Sigmoid colon (tissue), 4 donors: ENCODE measurements around the gene GOSR1.

Experiments
- EP300 ChIP-seq, 4 donors: sonication (generic); formaldehyde crosslinking; IDR thresholded peaks; one replicate each; pipeline ENCODE4 v1.6.1; 2017; ENCODE audit warnings: antibody characterized with exemption in 4 of 4
- POLR2A ChIP-seq, 2 donors: fragments of 450-650 bp; IDR thresholded peaks; one replicate each; pipeline ENCODE4 v1.6.1; 2016; ENCODE audit warnings: antibody characterized with exemption in 2 of 2, mild to moderate bottlenecking in 2 of 2, moderate library complexity in 2 of 2
- POLR2AphosphoS5 ChIP-seq, 4 donors: sonication (generic); formaldehyde crosslinking; IDR thresholded peaks; one replicate each; pipeline ENCODE4 v1.6.1; 2017; ENCODE audit warnings: antibody characterized with exemption in 4 of 4
- TF ChIP-seq, protein P1 (sequence below), 4 experiments: fragments of 450-650 bp in 3 of 4; fragments of 200-600 bp in 1 of 4; IDR thresholded peaks; one replicate each; pipeline ENCODE4 v1.5.1; 2016 to 2019; ENCODE audit warnings: antibody characterized with exemption in 4 of 4, mild to moderate bottlenecking in 3 of 4, moderate library complexity in 2 of 4

DNA sequence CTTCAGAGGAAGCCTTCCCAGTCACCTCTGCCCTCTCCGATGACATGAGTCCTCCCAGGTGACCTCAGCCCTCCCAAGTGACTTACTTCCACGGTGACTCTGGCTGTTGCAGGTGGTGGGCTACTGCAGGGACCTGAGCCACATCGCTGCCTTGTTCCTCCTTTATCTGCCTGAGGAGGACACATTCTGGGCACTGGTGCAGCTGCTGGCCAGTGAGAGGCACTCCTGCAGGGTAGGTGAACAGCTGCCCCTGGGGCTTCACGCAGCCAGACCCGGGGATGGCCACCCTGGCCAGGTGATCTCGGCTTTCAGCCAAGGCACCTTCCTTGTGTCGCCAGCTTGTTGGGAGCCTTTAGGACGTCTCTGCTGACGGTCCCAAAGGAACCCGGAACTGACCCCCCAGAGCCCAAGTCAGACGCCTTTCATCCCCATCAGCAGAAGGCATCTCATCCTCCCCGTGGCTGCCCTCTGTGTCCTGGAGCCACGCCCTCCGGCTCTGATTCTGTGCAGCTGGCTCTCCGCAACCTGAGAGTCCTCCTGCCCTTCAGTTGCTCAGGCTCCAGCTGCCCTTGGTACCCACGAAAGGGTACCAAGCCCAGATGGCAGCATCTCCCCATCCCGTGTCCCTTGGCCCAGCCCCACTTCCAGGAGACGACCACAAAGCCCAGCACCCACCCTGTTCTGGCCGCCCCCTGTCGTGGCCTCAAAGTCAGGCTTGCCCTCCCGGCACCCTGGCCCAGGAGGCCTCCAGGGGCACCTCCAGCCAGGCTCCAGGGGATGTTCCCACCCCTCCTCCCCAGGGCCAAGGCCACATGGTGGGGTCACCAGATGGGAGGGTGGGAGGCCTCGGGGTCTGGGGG lies 81.7 kb downstream of the GOSR1 start:
- TF ChIP-seq, protein P1, sequence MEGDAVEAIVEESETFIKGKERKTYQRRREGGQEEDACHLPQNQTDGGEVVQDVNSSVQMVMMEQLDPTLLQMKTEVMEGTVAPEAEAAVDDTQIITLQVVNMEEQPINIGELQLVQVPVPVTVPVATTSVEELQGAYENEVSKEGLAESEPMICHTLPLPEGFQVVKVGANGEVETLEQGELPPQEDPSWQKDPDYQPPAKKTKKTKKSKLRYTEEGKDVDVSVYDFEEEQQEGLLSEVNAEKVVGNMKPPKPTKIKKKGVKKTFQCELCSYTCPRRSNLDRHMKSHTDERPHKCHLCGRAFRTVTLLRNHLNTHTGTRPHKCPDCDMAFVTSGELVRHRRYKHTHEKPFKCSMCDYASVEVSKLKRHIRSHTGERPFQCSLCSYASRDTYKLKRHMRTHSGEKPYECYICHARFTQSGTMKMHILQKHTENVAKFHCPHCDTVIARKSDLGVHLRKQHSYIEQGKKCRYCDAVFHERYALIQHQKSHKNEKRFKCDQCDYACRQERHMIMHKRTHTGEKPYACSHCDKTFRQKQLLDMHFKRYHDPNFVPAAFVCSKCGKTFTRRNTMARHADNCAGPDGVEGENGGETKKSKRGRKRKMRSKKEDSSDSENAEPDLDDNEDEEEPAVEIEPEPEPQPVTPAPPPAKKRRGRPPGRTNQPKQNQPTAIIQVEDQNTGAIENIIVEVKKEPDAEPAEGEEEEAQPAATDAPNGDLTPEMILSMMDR (IDR thresholded peaks at IDR 0.05): no peak
- no peak for TF ChIP-seq EP300 (IDR thresholded peaks at IDR 0.05)
- no peak for TF ChIP-seq POLR2A (IDR thresholded peaks at IDR 0.05)
- TF ChIP-seq POLR2AphosphoS5 (IDR thresholded peaks at IDR 0.05): no peak
